MM.1S (cell line): ENCODE data around the gene ORAI3.

Experiments
- DNase-seq: peaks from one replicate; pipeline ENCODE4 v3.0.0-alpha.2; 2015
- H2AFZ ChIP-seq: fragments of 300-600 bp; sonication (generic); 2 replicates; pipeline ENCODE4 v1.6.0; 2016; ENCODE audit warnings: antibody characterized with exemption, low read length
- H3F3A ChIP-seq: fragments of 300-600 bp; sonication (generic); 2 replicates; pipeline ENCODE4 v1.6.1; 2016; ENCODE audit warnings: mild to moderate bottlenecking, antibody characterized with exemption, low read length, moderate library complexity, mixed read lengths; ENCODE audit not compliant: insufficient read depth
- H3K27ac ChIP-seq: fragments of 300-600 bp; sonication (generic); 2 replicates; pipeline ENCODE4 v1.5.1; 2016; ENCODE audit warnings: mild to moderate bottlenecking, low read length
- H3K27me3 ChIP-seq: fragments of 300-600 bp; sonication (generic); replicated peaks from 2 replicates; pipeline ENCODE4 v1.6.0; 2016; ENCODE audit warnings: low read length; ENCODE audit not compliant: insufficient read depth
- H3K36me3 ChIP-seq: fragments of 300-600 bp; sonication (generic); replicated peaks from 2 replicates; pipeline ENCODE4 v1.6.1; 2016; ENCODE audit warnings: mild to moderate bottlenecking, low read length, mixed read lengths; ENCODE audit not compliant: insufficient read depth
- H3K4me1 ChIP-seq: fragments of 300-600 bp; sonication (generic); 2 replicates; pipeline ENCODE4 v1.6.1; 2016; ENCODE audit warnings: low read length, mixed read lengths
- H3K4me2 ChIP-seq: fragments of 300-600 bp; sonication (generic); 2 replicates; pipeline ENCODE4 v1.6.0; 2016; ENCODE audit warnings: low read depth, low read length
- H3K4me3 ChIP-seq: fragments of 300-600 bp; sonication (generic); 2 replicates; pipeline ENCODE4 v1.5.1; 2016; ENCODE audit warnings: low read length, mixed read lengths
- H3K79me2 ChIP-seq: fragments of 300-600 bp; sonication (generic); 2 replicates; pipeline ENCODE4 v1.6.1; 2016; ENCODE audit warnings: mixed run types, low read length, mixed read lengths
- H3K9ac ChIP-seq: fragments of 300-600 bp; sonication (generic); 2 replicates; pipeline ENCODE4 v1.6.1; 2016; ENCODE audit warnings: low read length, mixed read lengths
- H3K9me2 ChIP-seq: fragments of 300-600 bp; sonication (generic); replicated peaks from 2 replicates; pipeline ENCODE4 v1.6.1; 2016; ENCODE audit warnings: mild to moderate bottlenecking, low read length, mixed read lengths; ENCODE audit not compliant: insufficient read depth
- H3K9me3 ChIP-seq: fragments of 300-600 bp; sonication (generic); replicated peaks from 2 replicates; pipeline ENCODE4 v1.6.1; 2016; ENCODE audit warnings: mild to moderate bottlenecking, low read length, mixed read lengths; ENCODE audit not compliant: insufficient read depth
- H4K20me1 ChIP-seq: fragments of 300-600 bp; sonication (generic); 2 replicates; pipeline ENCODE4 v1.6.1; 2016; ENCODE audit warnings: mild to moderate bottlenecking, low read length, moderate library complexity, mixed read lengths; ENCODE audit not compliant: insufficient read depth
- CTCF ChIP-seq: fragments of 300-600 bp; sonication (generic); IDR thresholded peaks from 2 replicates; pipeline ENCODE4 v1.5.1; 2016; ENCODE audit warnings: antibody characterized with exemption, low read length, mixed read lengths
- EZH2 ChIP-seq: fragments of 300-600 bp; sonication (generic); optimal IDR thresholded peaks from 2 replicates; pipeline ENCODE3; 2017; ENCODE audit warnings: low read depth, mild to moderate bottlenecking, antibody characterized with exemption, low read length, mixed read lengths
- EZH2phosphoT487 ChIP-seq: fragments of 300-600 bp; sonication (generic); IDR thresholded peaks from 2 replicates; pipeline ENCODE4 v1.6.1; 2018; ENCODE audit warnings: antibody characterized with exemption, low read length

ORAI3 gene

DNA sequence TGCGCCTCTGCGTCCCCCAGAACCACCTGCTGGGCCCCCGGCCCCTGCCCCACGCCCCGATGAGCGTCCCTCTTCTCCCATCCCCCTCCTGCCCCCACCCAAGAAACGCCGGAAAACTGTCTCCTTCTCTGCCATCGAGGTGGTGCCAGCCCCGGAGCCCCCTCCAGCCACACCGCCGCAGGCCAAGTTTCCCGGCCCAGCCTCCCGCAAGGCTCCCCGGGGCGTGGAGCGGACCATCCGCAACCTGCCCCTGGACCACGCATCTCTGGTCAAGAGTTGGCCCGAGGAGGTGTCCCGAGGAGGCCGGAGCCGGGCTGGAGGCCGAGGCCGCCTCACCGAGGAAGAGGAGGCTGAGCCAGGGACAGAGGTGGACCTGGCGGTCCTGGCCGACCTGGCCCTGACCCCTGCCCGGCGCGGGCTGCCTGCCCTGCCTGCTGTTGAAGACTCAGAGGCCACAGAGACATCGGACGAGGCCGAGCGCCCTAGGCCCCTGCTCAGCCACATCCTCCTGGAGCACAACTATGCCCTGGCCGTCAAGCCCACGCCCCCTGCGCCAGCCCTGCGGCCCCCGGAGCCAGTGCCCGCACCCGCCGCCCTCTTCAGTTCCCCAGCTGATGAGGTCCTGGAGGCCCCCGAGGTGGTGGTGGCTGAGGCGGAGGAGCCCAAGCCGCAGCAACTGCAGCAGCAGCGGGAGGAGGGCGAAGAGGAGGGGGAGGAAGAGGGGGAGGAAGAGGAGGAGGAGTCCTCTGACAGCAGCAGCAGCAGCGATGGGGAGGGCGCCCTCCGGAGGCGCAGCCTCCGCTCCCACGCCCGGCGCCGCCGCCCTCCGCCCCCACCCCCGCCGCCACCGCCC lies 30.5 kb downstream of the ORAI3 start:
- no peak for TF ChIP-seq EZH2
- no peak for TF ChIP-seq CTCF
- no peak for TF ChIP-seq EZH2phosphoT487
- H3K9ac ChIP-seq = no peak overlapping the region
- H3K9me3 ChIP-seq = no peaks in the 10 kb centered on the region
- no peaks in the 10 kb centered on the region for H3K36me3 ChIP-seq
- H3K4me2 ChIP-seq = no peak overlapping the region
- no peak overlapping the region for H2AFZ ChIP-seq
- no peaks in the 10 kb centered on the region for H3K27me3 ChIP-seq
- no peaks in the 10 kb centered on the region for H4K20me1 ChIP-seq
- no peak overlapping the region for H3K27ac ChIP-seq
- H3K9me2 ChIP-seq = no peaks in the 10 kb centered on the region
- no peaks in the 10 kb centered on the region for H3K4me1 ChIP-seq
- DNase-seq = no peak
- no peaks in the 10 kb centered on the region for H3F3A ChIP-seq
- no peak overlapping the region for H3K4me3 ChIP-seq
- H3K79me2 ChIP-seq = no peaks in the 10 kb centered on the region

GRCh38 chr16:30980023-30980371 lies 31.1 kb downstream of the ORAI3 start:
- no peak overlapping the region for H2AFZ ChIP-seq
- H3K9me2 ChIP-seq = no peaks in the 10 kb centered on the region
- no peaks in the 10 kb centered on the region for H4K20me1 ChIP-seq
- no peaks in the 10 kb centered on the region for H3K36me3 ChIP-seq
- H3K4me1 ChIP-seq = no peaks in the 10 kb centered on the region
- H3K27ac ChIP-seq = no peak overlapping the region
- TF ChIP-seq CTCF (no peak), EZH2 (no peak), EZH2phosphoT487 (no peak)
- H3K79me2 ChIP-seq = no peaks in the 10 kb centered on the region
- DNase-seq = no peak
- no peaks in the 10 kb centered on the region for H3K27me3 ChIP-seq
- H3K9ac ChIP-seq = no peak overlapping the region
- H3K4me2 ChIP-seq = no peak overlapping the region
- no peak overlapping the region for H3K4me3 ChIP-seq
- no peaks in the 10 kb centered on the region for H3F3A ChIP-seq
- H3K9me3 ChIP-seq = no peaks in the 10 kb centered on the region

DNA sequence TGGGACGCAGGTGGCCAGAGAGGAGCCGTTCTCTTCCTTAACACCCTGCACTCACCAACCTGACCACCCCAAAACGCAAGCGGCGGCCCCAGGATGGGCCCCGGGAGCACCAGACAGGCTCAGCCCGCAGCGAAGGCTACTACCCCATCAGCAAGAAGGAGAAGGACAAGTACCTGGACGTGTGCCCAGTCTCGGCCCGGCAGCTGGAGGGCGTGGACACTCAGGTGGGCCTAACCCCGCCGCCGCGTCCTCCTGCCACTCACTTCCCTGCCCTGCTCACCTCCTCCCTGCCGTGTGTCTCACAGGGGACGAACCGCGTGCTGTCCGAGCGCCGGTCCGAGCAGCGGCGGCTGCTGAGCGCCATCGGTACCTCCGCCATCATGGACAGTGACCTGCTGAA lies 31.6 kb downstream of the ORAI3 start:
- Histone ChIP-seq H3F3A (no peaks in the 10 kb centered on the region), H3K4me1 (no peaks in the 10 kb centered on the region), H3K79me2 (no peaks in the 10 kb centered on the region), H3K27ac (no peak overlapping the region), H3K9me3 (no peaks in the 10 kb centered on the region), H3K4me2 (no peak overlapping the region), H3K4me3 (no peak overlapping the region), H2AFZ (no peak overlapping the region), H3K27me3 (no peaks in the 10 kb centered on the region), H4K20me1 (no peaks in the 10 kb centered on the region), H3K9ac (no peak overlapping the region), H3K9me2 (no peaks in the 10 kb centered on the region), H3K36me3 (no peaks in the 10 kb centered on the region)
- no peak for TF ChIP-seq CTCF
- no peak for TF ChIP-seq EZH2phosphoT487
- TF ChIP-seq EZH2 = no peak
- no peak for DNase-seq
